GM19025 (cell line): ENCODE results near the gene TFB1M.
A peak's percentile ranks its signal among the peaks of the same experiment; 100 is the strongest.

Experiments used
- ATAC-seq: cut with Tn5 transposase; IDR thresholded peaks from one replicate; pipeline ENCODE4 v1.9.1; 2021; ENCODE audit warnings: mild to moderate bottlenecking, low read depth, moderate library complexity; ENCODE audit not compliant: unreplicated experiment

Gene TFB1M

GRCh38 chr6:155267411-155267810 lies 46.9 kb downstream of the TFB1M start:
- ATAC-seq = no peak

GRCh38 chr6:155265843-155266535 lies 48.3 kb downstream of the TFB1M start:
- no peak for ATAC-seq

DNA sequence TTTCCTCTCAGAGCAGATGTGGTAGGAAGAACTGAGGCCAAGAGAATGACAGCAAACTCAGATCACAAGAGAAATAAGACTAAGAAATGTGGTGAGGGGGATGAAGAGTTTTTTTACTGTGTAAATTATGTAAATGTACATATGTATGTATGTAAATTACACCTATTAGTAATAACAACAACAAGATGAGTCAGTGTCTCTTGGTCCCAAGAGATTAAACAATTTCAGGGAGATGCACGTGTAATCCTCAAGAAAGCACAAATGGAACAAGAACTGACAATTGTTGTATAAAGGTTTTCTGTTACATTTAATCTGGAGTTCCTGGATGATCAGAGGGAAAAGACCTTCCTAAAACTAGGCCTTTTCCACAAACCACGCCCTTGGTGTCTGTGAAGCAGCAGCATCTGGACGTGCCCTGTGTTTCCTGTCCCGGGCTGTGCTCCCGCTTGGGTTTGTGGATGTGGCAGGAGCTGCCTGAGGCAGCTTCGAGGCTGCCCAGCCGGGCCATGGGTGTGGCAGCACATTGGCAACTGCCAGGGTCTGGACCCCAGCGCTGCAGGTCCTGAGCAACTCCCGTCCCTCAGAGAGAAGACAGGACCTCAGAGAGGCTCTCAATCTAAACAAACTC lies 49.5 kb downstream of the TFB1M start:
- ATAC-seq = no peak

- ATAC-seq = no peak
Measured at GRCh38 chr6:155263373-155264063, 50.8 kb downstream of the TFB1M start, which contains the start of gene CLDN20. TSS of gene CLDN20 (plus strand) at chr6:155264013. CDS start at chr6:155275720, 11,707 bp downstream.

DNA sequence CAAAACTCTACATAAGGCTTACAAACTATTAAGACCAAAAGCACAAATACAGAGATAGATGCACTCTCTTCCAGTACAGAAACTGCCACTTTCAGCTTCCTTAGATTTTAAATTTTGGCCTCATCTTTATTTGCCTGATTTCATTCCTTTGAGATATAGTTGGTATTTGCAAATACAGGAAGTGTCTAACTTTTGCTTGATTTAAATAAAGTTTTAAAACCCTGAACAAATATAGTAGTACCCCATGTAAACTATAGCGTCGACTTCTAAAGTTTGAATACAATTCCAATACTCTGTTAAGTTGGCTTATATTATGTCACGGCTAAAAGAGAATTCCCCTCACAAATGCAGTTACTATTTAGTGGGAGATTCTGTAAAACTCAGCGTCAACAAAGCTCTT lies 51.6 kb downstream of the TFB1M start:
- ATAC-seq = no peak

- ATAC-seq = peak; percentile 59
Measured at GRCh38 chr6:155261111-155261900, 53.0 kb downstream of the TFB1M start.

GRCh38 chr6:155260686-155261085 lies 53.6 kb downstream of the TFB1M start:
- peak; percentile 64 for ATAC-seq

DNA sequence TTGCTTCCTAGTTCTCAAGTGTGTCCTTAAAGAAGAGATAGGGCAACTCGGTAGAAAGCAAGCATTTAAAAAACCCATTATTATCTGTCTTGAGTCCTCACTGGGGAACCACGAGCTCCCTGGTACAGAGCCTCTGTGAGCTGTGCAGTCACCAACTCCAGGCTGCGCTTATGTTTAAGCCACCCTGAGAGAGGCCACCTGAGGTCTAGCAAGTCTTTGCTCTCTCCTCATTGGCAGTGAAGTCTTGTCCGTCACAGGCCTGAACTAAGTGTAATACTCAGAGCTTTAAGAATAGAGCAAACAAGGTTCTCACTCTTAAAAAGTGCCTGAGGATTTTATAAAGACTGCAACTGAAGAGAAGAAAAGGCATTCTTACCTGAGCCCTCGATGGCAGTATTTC lies 54.4 kb downstream of the TFB1M start:
- ATAC-seq = no peak

DNA sequence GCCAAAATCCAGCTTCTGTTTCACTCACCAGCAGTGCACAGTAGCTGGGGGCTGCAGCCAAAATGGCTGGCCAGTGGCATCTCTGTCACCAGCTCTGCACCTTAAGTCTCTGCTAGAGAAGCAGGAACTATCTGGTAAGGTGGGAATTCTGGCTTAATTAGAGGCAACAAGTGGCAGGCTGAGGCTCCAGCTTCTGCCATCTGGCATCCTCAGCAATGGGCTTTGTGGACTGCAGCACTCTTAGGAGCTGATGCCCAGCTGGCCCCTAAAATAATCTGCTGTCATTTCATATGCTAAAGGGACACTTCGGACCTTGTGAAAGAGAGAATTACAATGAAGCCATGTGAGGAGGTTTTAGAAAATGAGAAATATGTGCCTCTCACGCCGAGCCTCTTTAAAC lies 55.1 kb downstream of the TFB1M start:
- no peak for ATAC-seq

DNA sequence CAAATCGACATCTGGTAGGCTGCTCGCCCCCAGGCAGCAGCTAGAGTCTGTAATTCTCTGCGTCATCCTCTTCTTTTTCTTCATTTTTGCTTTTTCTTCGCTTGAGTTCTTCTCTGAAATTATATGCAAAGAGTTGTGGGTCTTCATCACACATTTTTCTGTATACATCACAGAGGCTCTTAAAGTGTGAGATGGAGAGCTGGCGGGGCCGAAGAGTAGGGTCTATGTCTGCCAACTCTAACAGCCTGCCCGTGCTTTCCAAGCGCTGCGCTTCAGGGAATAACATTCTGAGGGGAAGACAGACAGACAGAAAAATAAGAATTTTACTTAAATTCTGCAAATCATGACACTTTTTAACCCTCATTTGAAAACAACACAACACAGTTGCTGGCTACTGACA lies 56.5 kb downstream of the TFB1M start:
- no peak for ATAC-seq

DNA sequence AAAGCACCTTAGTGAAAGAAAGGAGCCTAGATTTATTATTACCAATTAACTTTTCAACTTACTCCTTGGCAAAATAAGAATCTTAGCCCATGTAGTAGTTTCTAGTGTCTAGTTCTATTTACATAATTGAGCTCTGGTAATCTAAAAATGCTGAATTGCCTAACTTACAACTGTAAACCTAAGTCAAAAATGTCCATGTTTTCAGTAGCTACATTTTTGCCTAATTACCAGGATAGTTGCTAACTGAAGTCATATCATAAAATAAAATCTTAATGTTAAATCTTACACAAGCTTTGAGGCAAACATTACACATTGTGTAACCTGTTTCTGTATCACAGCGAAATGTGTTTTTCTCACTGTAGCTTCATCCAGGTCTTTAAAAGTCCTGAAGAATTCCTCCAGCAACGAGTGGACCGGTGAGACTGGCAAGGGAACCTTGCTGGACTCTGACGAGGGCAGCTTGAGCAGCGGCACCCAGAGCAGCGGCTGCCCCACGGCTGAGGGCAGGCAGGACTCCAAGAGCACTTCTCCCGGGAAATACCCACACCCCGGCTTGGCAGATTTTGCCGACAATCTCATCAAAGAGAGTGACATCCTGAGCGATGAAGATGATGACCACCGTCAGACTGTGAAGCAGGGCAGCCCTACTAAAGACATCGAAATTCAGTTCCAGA lies 58.0 kb downstream of the TFB1M start:
- ATAC-seq = no peak

DNA sequence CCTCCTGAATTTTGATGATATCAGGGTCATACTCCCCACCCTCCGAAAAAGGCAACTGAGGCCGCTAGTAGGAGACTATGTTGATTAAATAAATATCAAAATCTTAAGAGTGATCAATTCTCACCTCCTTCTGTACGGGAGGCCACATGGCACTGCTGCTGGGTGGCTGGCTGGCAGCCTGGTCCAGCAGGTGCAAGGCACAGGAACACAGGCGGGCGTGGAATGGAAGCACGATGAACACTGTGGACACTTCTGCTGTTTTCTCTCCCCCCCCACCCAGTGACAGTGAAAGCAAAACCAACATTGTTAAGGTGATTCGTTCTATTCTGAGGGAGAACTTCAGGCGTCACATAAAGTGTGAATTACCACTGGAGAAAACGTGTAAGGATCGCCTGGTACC lies 60.1 kb downstream of the TFB1M start:
- no peak for ATAC-seq

GRCh38 chr6:155253337-155253736 lies 60.9 kb downstream of the TFB1M start:
- ATAC-seq = no peak

GRCh38 chr6:155252581-155252980 lies 61.7 kb downstream of the TFB1M start:
- ATAC-seq = no peak

DNA sequence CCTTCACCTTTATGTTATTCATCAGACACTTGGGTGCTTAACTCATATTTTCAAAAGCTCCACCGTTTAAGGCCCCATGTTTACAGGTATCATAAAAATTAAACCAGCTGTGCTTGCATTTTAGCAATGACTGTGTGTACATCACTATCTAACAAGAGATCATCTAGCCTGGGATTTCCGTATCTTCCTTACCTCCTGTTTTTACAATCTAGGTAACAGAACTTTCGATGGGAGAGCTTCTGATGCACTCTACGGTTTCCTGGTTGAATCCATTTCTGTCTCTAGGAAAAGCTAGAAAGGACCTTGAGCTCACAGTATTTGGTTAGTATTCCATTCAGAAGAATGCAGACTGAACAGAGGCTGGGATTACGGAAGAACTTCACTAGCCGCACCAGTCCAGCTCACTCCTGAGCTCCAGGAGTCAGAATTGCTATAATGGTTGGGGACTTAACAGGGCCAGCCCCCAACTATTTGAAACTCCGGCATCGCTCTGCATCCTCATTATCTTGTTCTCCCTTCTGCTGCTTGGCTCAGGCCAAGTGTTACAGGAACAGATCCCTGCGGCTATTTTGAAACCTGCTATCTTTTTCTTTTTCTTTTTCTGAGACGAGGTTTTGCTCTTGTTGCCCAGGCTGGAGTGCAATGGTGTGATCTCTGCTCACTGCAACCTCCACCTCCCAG lies 63.4 kb downstream of the TFB1M start:
- no peak for ATAC-seq

- no peak for ATAC-seq
Measured at GRCh38 chr6:155248008-155249001, 66.0 kb downstream of the TFB1M start.

- no peak for ATAC-seq
Measured at GRCh38 chr6:155247618-155248007, 66.7 kb downstream of the TFB1M start.

- no peak for ATAC-seq
Measured at GRCh38 chr6:155246825-155247224, 67.5 kb downstream of the TFB1M start.

DNA sequence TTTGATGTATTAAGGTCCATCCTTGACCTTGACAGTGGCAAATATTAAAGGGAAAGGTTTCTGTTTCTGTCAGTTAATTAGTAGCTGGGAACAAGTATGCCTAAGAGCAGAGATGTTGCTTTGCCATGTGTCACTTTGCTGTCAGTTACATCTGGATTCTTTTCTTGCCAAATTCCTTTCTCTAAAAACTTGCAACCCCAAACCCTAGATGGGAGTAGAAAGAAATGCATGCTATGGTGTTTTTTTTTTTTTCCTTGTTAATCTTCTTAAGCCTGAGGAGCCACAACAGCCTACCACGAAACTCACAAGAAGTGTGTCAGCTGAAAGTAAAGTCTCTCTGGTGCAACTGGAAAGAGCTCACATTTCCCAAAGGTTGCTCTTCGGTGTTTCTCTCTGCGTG lies 68.5 kb downstream of the TFB1M start:
- no peak for ATAC-seq
